HCT116 (cell line): ENCODE results near the gene ANKRD2. TPM values are rescaled to one million over a fixed set of nuclear protein-coding genes. Genes with fewer than 3 reads are reported as not detected.
A peak's percentile ranks its signal among the peaks of the same experiment; 100 is the strongest.

Experiments used
- ATAC-seq: fragments of 200-7000 bp; cut with Tn5 transposase; 2 replicates; pipeline ENCODE4 v1.9.1; 2020; ENCODE audit warnings: mild to moderate bottlenecking, moderate library complexity
- BruUV-seq: library from RNA; stranded (reverse); fragments of 400-500 nt; replicated peaks from 2 replicates; lab custom pipeline; 2021; lab: Mats Ljungman, UMichigan
- CTCF ChIA-PET: fragments of 300-600 bp; sonication (Branson Sonifier 250); formaldehyde crosslinking; loops from one replicate; lab custom pipeline; 2021; ENCODE audit warnings: antibody characterized with exemption; lab: Charles Lee
- POLR2A ChIA-PET: fragments of 300-600, 350-600 bp; sonication (Branson Sonifier 250); formaldehyde crosslinking; loops from one replicate; lab custom pipeline; 2021; ENCODE audit warnings: antibody characterized with exemption; lab: Charles Lee
- RAD21 ChIA-PET, 2 experiments: fragments of 300-600 bp; sonication (Branson Sonifier 250); formaldehyde crosslinking; loops; one replicate each; lab custom pipeline; 2023; ENCODE audit warnings: low total read pairs in 2 of 2; ENCODE audit not compliant: uncharacterized antibody in 2 of 2, unreplicated experiment in 2 of 2, low non-redundant PET in 1 of 2; lab: Charles Lee
- DNase-seq: peaks from one replicate; pipeline ENCODE4 v3.0.0-alpha.2; 2010; ENCODE audit warnings: low read depth, low spot score
- H2AFZ ChIP-seq: fragments of 200-600 bp; shearing (Covaris generic), sonication (generic); 2 replicates; pipeline ENCODE4 v1.6.1; 2017; ENCODE audit warnings: low read depth, mixed run types, mixed read lengths, antibody characterized with exemption, low read length; ENCODE audit not compliant: poor library complexity, severe bottlenecking
- H3K27ac ChIP-seq: 2 replicates; pipeline ENCODE4 v1.5.1; 2012; ENCODE audit warnings: low read depth, low read length
- H3K27me3 ChIP-seq: fragments of 200-600 bp; sonication (generic); 2 replicates; pipeline ENCODE4 v1.6.1; 2016; ENCODE audit warnings: mixed run types, low read length, mixed read lengths; ENCODE audit not compliant: insufficient read depth
- H3K36me3 ChIP-seq, 2 experiments: fragments of 200-500 bp in 1 of 2; fragments of 200-600 bp in 1 of 2; sonication (Bioruptor generic) in 1 of 2; sonication (generic) in 1 of 2; 2 replicates each; pipeline versions ENCODE4 v1.5.1 to v1.6.1; 2014 to 2016; ENCODE audit warnings: low read length in 2 of 2, inconsistent platforms in 1 of 2, mixed read lengths in 1 of 2, mixed run types in 1 of 2; ENCODE audit not compliant: insufficient read depth in 2 of 2, control insufficient read depth in 1 of 2
- H3K4me1 ChIP-seq, 2 experiments: fragments of 200-600 bp in 1 of 2; sonication (generic) in 1 of 2; 2 replicates each; pipeline versions ENCODE4 v1.5.1 to v1.6.1; 2012 to 2017; ENCODE audit warnings: low read length in 2 of 2, inconsistent platforms in 1 of 2, mild to moderate bottlenecking in 1 of 2, mixed read lengths in 1 of 2, mixed run types in 1 of 2, moderate library complexity in 1 of 2; ENCODE audit not compliant: insufficient read depth in 2 of 2, control insufficient read depth in 1 of 2
- H3K4me2 ChIP-seq: fragments of 200-600 bp; sonication (generic); 2 replicates; pipeline ENCODE4 v1.6.1; 2017; ENCODE audit warnings: mixed run types, low read length, mixed read lengths
- H3K4me3 ChIP-seq, 2 experiments: fragments of 200-600 bp in 1 of 2; sonication (generic) in 1 of 2; replicated peaks in 1 of 2; 2 replicates each; pipeline ENCODE4 v1.5.1; 2011 to 2016; ENCODE audit warnings: low read length in 2 of 2, control low read depth in 1 of 2, low read depth in 1 of 2, mild to moderate bottlenecking in 1 of 2, mixed read lengths in 1 of 2, mixed run types in 1 of 2
- H3K79me2 ChIP-seq: fragments of 200-600 bp; sonication (generic); 2 replicates; pipeline ENCODE4 v1.6.1; 2017; ENCODE audit warnings: mild to moderate bottlenecking, mixed run types, low read length, moderate library complexity, mixed read lengths; ENCODE audit not compliant: insufficient read depth
- H3K9ac ChIP-seq: fragments of 200-600 bp; sonication (generic); 2 replicates; pipeline ENCODE4 v1.6.1; 2016; ENCODE audit warnings: low read length, mixed read lengths
- H3K9me2 ChIP-seq: fragments of 200-600 bp; sonication (generic), shearing (Covaris generic); 2 replicates; pipeline ENCODE4 v1.6.1; 2017; ENCODE audit warnings: mixed run types, mild to moderate bottlenecking, moderate library complexity; ENCODE audit not compliant: insufficient read depth
- H3K9me3 ChIP-seq, 2 experiments: fragments of 200-500 bp in 1 of 2; fragments of 200-600 bp in 1 of 2; sonication (Bioruptor generic) in 1 of 2; sonication (generic) in 1 of 2; 2 replicates each; pipeline ENCODE4 v1.6.1; 2014 to 2017; ENCODE audit warnings: low read length in 2 of 2, mixed read lengths in 2 of 2, inconsistent platforms in 1 of 2, low read depth in 1 of 2, mild to moderate bottlenecking in 1 of 2, mixed run types in 1 of 2, moderate library complexity in 1 of 2; ENCODE audit not compliant: control insufficient read depth in 1 of 2, insufficient read depth in 1 of 2
- H4K20me1 ChIP-seq: fragments of 200-600 bp; sonication (generic), shearing (Covaris generic); 2 replicates; pipeline ENCODE4 v1.6.1; 2017; ENCODE audit warnings: mixed run types, mild to moderate bottlenecking, moderate library complexity; ENCODE audit not compliant: insufficient read depth
- ATF3 ChIP-seq: IDR thresholded peaks from 2 replicates; pipeline ENCODE4 v1.6.1; 2012
- CBX3 ChIP-seq: IDR thresholded peaks from 2 replicates; pipeline ENCODE4 v1.6.1; 2012; ENCODE audit warnings: low read depth
- CEBPB ChIP-seq: IDR thresholded peaks from 2 replicates; pipeline ENCODE4 v1.6.1; 2012; ENCODE audit warnings: low read depth
- CTCF ChIP-seq, 3 experiments: fragments of 200-600 bp in 1 of 3; sonication (generic) in 1 of 3; IDR thresholded peaks in 2 of 3; conservative IDR thresholded peaks in 1 of 3; 2 replicates each; pipeline ENCODE4 v1.5.1; 2012 to 2017; ENCODE audit warnings: low read depth in 2 of 3, low read length in 2 of 3, antibody characterized with exemption in 1 of 3, borderline replicate concordance in 1 of 3, control low read depth in 1 of 3, mild to moderate bottlenecking in 1 of 3, mixed read lengths in 1 of 3, mixed run types in 1 of 3, moderate library complexity in 1 of 3; ENCODE audit not compliant: insufficient read depth in 1 of 3
- EGR1 ChIP-seq: IDR thresholded peaks from 2 replicates; pipeline ENCODE4 v1.6.1; 2012; ENCODE audit warnings: low read depth
- EZH2phosphoT487 ChIP-seq: fragments of 200-600 bp; IDR thresholded peaks from 2 replicates; pipeline ENCODE4 v1.6.1; 2018; ENCODE audit warnings: antibody characterized with exemption, borderline replicate concordance
- FOSL1 ChIP-seq: IDR thresholded peaks from 2 replicates; pipeline ENCODE4 v1.6.1; 2012; ENCODE audit warnings: low read depth
- JUND ChIP-seq: IDR thresholded peaks from 2 replicates; pipeline ENCODE4 v1.6.1; 2012
- MAX ChIP-seq: IDR thresholded peaks from 2 replicates; pipeline ENCODE4 v1.6.1; 2012
- POLR2A ChIP-seq: IDR thresholded peaks from 2 replicates; pipeline ENCODE4 v1.7.0; 2011; ENCODE audit warnings: borderline replicate concordance; ENCODE audit not compliant: insufficient read depth, insufficient read length; ENCODE audit errors: extremely low read depth
- POLR2AphosphoS5 ChIP-seq: IDR thresholded peaks from 2 replicates; pipeline ENCODE4 v1.6.1; 2011; ENCODE audit warnings: mild to moderate bottlenecking, low read depth, low read length, moderate library complexity
- RAD21 ChIP-seq: IDR thresholded peaks from 2 replicates; pipeline ENCODE4 v1.6.1; 2012; ENCODE audit warnings: low read depth, mild to moderate bottlenecking
- SIN3A ChIP-seq: IDR thresholded peaks from 2 replicates; pipeline ENCODE4 v1.6.1; 2012; ENCODE audit warnings: low read depth
- TCF7L2 ChIP-seq: IDR thresholded peaks from 2 replicates; pipeline ENCODE4 v1.7.0; 2011; ENCODE audit warnings: borderline replicate concordance, inconsistent platforms; ENCODE audit not compliant: insufficient read depth, insufficient read length; ENCODE audit errors: extremely low read depth
- YY1 ChIP-seq: IDR thresholded peaks from 2 replicates; pipeline ENCODE4 v1.6.1; 2011; ENCODE audit warnings: low read length, low read depth, moderate library complexity, mild to moderate bottlenecking; ENCODE audit not compliant: insufficient replicate concordance; ENCODE audit errors: extremely low read depth
- ZBTB33 ChIP-seq: IDR thresholded peaks from 2 replicates; pipeline ENCODE4 v1.6.1; 2011; ENCODE audit warnings: mild to moderate bottlenecking, low read length, moderate library complexity; ENCODE audit not compliant: insufficient replicate concordance; ENCODE audit errors: extremely low read depth
- ZFX ChIP-seq: fragments of 450-650 bp; IDR thresholded peaks from 2 replicates; pipeline ENCODE4 v1.6.1; 2017
- ZNF274 ChIP-seq: fragments of 200-500 bp; sonication (Bioruptor generic); IDR thresholded peaks from 2 replicates; pipeline ENCODE4 v1.6.1; 2014; ENCODE audit warnings: mild to moderate bottlenecking, low read depth, low read length, inconsistent platforms
- intact Hi-C: fragments of 100-400 bp; cut with micrococcal nuclease; formaldehyde crosslinking; loops from 2 replicates; pipeline ENCODE4 v1.10.0; 2022
- total RNA-seq: library from RNA; stranded (reverse); gene quantifications from one replicate; pipeline ENCODE4 v1.2.1, GENCODE V29; 2021; ENCODE audit not compliant: unreplicated experiment

The ANKRD2 gene
- total RNA-seq, 1 experiment from 2014 or later = 0.15 TPM

- Histone ChIP-seq H3K9me3 (no peaks in the 10 kb centered on the region), H3K27ac (peak within 1 kb of the TSS; percentile 27), H2AFZ (no peak within 1 kb of the TSS), H3K36me3 (no peaks in the 10 kb centered on the region), H3K4me2 (peak within 1 kb of the TSS; percentile 54), H3K4me1 (peaks cover 13 to 21% of the 10 kb centered on the region in 2 experiments), H3K4me3 (peak within 1 kb of the TSS in 1 of 2 experiments; percentile 23; a peak in 2 of 4 replicates), H3K9ac (peak within 1 kb of the TSS; percentile 25; the same call in 1 of the 2 replicates), H3K27me3 (no peaks in the 10 kb centered on the region), H3K79me2 (no peaks in the 10 kb centered on the region), H4K20me1 (no peaks in the 10 kb centered on the region), H3K9me2 (no peaks in the 10 kb centered on the region)
- peak; percentile 84 for DNase-seq
- TSS peak; percentile 75 for BruUV-seq
- RAD21 ChIA-PET = no interaction called here
- ATAC-seq = peak; percentile 100
- POLR2A ChIA-PET = interaction anchor here (0.9 to 1.7 kb wide), 4 partner anchors 8 to 21 kb away, joined by 4 to 11 read pairs (median 5); no protein-coding TSS in a partner anchor
- CTCF ChIA-PET = interaction anchor here (1.0 to 2.5 kb wide), 4 partner anchors 12 to 30 kb away, joined by 5 to 13 read pairs (median 6); partner anchors contain the start of gene ANKRD2
- intact Hi-C loops = no loop called here
- TF ChIP-seq ZNF274 = no peak
- peak; percentile 47; the same call in 1 of the 2 replicates for TF ChIP-seq MAX
- TF ChIP-seq SIN3A = no peak
- no peak for TF ChIP-seq CBX3
- no peak for TF ChIP-seq JUND
- TF ChIP-seq ZFX = peak; percentile 19; the same call in 1 of the 2 replicates
- no peak for TF ChIP-seq YY1
- no peak for TF ChIP-seq EZH2phosphoT487
- no peak for TF ChIP-seq TCF7L2
- TF ChIP-seq CTCF (IDR thresholded peaks at IDR 0.05 in 2 of 3, conservative IDR thresholded peaks at IDR 0.05 in 1 of 3; ENCODE audit: borderline replicate concordance in 1 of 3, insufficient read depth in 1 of 3, low read depth in 2 of 3, low read length in 2 of 3) = no peak
- TF ChIP-seq EGR1 = no peak
- no peak for TF ChIP-seq FOSL1
- no peak for TF ChIP-seq RAD21
- no peak for TF ChIP-seq CEBPB
- TF ChIP-seq ATF3 = no peak
- TF ChIP-seq POLR2A = no peak
- no peak for TF ChIP-seq ZBTB33
- peak; percentile 61 for TF ChIP-seq POLR2AphosphoS5
Measured at GRCh38 chr10:97584060-97584797, 11.7 kb downstream of the ANKRD2 start, which contains the start of gene HOGA1. TSS of gene HOGA1 (plus strand) at chr10:97584389. CDS start at chr10:97584704, 315 bp downstream.
